Measurements from ENCODE around the gene PRTN3.

The PRTN3 gene, protein sequence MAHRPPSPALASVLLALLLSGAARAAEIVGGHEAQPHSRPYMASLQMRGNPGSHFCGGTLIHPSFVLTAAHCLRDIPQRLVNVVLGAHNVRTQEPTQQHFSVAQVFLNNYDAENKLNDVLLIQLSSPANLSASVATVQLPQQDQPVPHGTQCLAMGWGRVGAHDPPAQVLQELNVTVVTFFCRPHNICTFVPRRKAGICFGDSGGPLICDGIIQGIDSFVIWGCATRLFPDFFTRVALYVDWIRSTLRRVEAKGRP

GRCh38 chr19:840519-841206, at the start of gene PRTN3:
Gene PRTN3, plus strand, starts transcription at chr19:840999. Its CDS starts 10 bp downstream, at chr19:841009.
- DNase-seq = no peak

GRCh38 chr19:791007-791566, 49.7 kb upstream of the PRTN3 start:
- DNase-seq = no peak

DNA sequence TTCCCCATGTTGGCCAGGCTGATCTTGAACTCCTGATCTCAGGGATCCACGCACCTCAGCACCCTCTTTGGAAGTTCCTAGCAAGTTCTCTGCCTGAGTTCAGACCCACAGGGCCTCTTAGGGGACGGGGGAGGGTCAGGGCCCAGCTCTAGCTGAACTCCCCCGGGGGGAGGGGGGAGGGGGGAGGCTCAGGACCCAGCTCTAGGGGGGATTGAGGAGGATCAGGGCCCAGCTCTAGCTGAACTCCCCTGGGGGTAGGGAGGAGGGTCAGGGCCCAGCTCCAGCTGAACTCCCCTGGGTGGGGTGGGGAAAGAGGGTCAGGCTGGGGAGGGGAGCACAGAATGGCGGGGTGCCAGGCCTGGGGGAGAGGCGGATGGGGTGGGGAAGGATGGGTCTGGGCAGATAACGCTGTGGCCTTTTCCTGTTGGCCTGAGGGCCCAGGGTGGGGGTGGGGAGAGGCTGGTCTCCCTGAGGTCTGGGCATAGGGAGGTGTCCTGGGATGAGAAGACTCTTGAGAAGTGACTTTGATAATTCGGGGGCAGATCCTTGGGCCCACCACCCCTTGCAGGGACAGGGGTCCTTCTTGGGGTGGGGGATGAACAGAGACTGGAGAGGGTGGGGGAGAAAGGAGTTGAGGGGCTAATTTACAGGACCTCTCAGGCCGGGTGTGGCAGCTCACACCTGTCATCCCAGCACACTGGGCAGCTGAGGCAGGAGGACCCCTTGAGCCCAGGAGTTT, 49.1 kb upstream of the PRTN3 start:
- DNase-seq = no peak

DNA sequence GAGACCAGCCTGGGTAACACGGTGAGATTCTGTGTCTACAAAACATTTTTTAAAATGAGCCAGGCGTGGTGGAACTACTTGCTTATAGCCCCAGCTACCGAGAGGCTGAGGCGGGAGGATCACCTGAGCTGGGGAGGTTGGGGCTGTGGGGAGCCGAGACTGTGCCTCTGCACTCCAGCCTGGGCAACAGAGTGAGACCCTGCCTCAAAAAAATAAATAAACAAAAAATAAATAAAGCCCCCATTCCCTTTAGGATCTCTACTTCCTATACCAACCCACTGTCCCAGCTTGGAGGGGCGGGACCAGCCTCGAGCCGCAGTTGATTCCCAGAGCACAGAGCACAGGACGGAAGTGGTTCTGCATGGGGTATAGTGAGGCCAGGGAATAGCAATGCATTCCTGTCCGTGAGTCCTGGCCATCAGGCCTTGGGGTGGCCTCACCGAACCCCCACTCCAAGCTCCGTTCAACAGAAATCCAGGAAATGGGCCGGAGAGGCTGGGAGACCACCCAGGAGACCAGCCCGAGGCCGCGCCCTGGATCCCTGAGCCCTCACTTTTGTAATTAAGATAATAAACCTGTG, 48.4 kb upstream of the PRTN3 start:
- DNase-seq = no peak

- no peak for DNase-seq
Observed at GRCh38 chr19:793806-794205, 47.0 kb upstream of the PRTN3 start.

GRCh38 chr19:795073-795611, 45.7 kb upstream of the PRTN3 start:
- no peak for DNase-seq

DNA sequence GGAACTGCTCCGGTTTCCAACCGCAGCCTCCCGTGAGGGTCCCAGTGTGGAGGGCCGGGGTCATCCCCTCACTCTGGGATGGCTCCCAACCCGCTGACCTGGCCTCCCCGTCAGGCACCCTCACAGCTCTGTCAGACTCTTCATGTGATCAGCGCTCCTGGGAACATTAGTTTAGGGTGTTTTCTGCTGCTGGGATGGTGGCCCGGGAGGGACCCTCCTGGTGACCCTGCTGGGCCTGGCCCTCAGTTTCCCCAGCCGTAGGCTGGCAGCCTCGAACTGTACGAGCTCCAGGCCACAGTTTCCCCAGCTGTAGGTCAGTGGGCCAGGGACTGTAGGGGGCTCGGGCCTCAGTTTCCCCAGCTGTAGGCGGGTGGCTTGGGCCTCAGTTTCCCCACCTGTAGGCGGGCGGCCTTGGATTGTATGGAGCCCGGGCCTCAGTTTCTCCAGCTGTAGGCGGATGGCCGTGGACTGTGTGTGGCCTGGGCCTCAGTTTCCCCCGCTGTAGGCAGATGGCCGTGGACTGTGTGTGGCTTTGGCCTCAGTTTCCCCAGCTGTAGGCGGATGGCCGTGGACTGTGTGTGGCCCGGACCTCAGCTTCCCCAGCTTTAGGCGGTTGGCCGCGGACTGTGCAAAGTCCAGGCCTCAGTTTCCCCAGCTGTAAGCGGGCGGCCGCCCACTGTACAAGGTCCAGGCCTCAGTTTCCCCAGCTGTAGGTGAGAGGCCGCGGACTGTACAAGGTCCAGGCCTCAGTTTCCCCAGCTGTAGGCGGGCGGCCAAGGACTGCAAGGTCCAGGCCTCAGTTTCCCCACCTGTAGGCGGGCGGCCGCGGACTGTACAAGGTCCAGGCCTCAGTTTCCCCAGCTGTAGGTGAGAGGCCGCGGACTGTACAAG, 44.9 kb upstream of the PRTN3 start:
- DNase-seq = no peak

GRCh38 chr19:796692-797527, 43.9 kb upstream of the PRTN3 start, which contains the start of gene PTBP1:
Gene PTBP1, plus strand, starts transcription at chr19:797452. Its CDS starts 46 bp downstream, at chr19:797498.
- DNase-seq = peak; percentile 99

DNA sequence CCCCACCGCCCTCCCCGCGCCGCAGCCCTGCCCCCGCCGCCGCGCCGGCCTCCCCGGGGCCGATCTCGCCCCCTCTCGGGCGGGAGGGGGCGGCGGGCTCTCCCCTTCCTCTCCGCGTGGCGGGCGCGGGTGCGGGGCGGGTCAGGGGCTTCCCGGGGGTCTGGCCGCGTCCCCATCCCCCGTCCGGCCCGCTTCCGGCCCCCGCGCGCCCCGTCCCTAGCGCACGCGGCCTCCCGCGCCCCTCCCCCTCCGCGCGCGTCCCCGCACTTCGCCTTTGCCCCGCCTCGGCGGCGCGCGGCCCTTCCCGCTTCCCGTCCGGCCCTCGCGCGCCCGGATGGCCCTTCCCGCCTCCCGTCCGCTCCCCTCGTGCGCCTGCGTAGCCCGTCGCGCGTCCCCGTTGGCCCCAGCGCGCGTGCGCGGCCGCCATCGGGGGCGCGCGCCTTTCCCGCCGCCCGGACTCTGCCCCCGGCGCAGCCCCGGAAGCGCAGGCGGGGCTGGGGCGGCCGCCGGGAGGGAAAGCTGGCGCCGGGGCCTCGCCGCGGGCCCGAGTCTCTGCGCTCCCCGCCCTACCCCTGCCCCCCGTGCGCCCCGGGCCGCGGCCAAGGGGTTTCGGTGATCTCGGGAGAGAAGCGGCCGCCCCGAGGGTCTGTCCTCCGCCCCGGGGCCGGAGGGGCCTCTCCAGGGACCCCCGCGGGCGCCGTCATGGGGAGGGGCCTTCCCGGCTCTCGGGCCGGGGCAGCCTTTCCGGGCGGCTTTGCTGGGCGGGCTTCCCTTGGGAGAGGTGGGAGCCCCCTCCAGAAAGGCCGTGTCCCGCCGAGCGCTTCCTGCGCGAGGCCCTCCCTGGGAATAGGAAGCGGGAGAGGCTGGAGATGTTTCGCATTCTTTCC, 43.0 kb upstream of the PRTN3 start:
- DNase-seq = peak; percentile 95

DNA sequence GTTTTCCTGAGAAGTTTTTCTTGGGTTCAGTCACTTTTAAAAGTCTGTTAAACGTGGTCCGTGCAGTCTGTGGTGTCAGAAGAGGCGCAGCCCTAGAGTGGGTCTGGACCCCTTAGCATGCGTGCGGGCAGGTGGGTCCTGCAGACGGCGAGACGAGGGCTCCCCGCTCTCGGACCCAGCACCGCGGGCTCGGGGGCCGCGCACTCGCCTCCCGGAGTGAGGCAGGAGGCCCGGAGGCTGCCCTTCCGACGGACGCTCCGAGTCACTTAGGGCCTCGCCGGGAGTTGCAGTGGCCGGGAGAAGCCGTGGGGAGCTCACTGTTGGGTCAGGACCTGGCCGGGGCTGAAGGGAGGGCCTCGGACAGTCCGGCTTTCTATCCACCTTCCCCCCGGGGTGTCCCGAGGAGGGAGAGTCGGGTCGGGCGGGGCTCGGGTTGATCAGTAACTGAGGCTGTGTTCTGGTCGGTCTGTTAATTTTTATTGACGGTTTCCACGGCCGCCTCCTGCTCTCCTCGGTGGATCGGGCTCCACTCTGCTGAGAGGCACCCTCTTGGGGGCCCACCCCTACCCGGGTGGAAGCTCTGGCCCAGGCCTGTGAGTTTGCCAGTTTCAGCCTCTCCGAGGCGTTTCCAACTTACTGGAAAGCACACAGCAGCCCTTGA, 42.3 kb upstream of the PRTN3 start:
- peak; percentile 43 for DNase-seq

GRCh38 chr19:799076-799881, 41.5 kb upstream of the PRTN3 start:
- DNase-seq = peak; percentile 34

GRCh38 chr19:800360-801029, 40.3 kb upstream of the PRTN3 start:
- peak; percentile 28 for DNase-seq

DNA sequence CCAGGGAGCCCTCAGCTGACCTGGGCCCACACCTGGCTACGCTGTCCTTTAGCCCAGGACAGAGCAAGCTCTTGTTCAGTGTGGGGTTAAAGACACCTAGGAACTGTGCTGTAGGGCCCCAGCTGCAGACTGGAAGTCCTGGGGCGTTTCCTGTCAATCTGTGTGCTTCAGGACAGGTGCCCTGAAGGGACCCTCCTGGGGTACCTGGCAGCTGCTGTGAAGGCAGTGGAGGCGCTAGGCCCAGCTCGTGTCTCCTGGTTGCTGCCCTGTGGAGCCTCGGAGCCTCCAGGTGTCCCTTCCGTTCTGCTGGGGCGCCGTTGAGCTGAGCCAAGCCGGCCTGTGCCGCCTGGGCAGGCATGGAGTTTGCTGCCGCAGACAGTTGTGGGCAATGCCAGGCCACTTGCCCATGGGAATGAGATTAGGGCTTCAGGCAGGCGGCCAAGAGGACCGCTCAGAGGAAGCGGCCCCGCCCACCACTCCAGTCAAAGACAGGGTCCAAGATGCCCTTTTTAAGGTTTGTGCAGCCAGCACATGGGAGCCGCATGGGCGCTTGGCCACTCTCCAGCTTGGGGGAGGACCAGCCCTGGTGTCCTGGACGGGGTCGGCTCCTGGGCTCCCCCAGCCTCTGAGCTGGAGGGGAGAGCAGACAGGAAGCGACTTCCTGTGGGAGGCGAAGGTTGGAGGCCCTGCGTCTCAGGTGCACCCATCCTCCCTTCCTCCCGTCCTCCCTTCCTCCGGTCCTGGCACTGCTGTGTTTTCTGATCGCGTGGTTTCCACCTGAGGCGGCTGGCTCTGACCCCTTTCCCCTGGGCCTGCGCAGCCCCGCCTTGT, 39.6 kb upstream of the PRTN3 start:
- DNase-seq = no peak

DNA sequence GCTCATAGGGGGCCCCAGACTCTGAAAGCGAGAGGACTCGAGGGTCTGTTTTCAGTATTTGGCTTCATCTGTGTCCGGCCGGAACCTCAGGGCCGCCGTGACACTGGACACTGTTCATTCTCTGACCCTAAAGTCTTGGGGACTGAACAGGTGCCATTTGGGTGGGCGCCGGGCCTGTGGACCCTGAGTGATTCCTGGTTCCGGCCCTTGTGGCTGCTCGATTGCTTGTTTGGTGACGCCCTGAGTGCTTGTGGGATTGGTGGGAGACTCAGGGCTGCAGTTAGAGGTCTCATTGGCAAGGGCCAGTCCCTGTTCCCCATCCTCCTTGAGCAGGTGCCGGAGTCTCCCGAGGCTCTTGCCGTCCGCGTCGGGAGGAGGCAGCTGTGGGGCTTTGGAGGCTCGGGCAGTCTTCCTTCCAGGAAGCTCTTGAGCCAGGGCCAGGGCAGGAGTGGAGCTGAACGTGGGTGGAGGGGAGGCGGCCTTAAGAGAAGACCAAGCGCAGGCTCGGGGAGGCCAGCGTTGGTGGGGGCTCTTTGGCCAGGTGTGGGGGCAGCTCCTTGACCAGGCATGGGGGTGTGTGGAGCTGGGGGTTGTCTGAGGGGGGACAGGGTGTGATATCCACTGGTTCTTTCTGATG, 38.8 kb upstream of the PRTN3 start:
- DNase-seq = no peak

GRCh38 chr19:802498-803098, 38.2 kb upstream of the PRTN3 start:
- no peak for DNase-seq

- DNase-seq = no peak
Observed at GRCh38 chr19:803099-803561, 37.7 kb upstream of the PRTN3 start.
